ENCODE measurements around the gene PLEKHG1.

Gene PLEKHG1

GRCh38 chr6:150599199-150600009, at the start of gene PLEKHG1:
Gene PLEKHG1, plus strand, starts transcription at chr6:150599885. Its CDS starts 133,797 bp downstream, at chr6:150733682.
- no peak for DNase-seq (ENCODE audit: low read depth)

GRCh38 chr6:150550244-150550643, 49.4 kb upstream of the PLEKHG1 start:
- DNase-seq (ENCODE audit: low read depth): no peak

GRCh38 chr6:150557043-150557599, 42.6 kb upstream of the PLEKHG1 start:
- no peak for DNase-seq (ENCODE audit: low read depth)

GRCh38 chr6:150560004-150560883, 39.4 kb upstream of the PLEKHG1 start:
- DNase-seq (ENCODE audit: low read depth): no peak

- DNase-seq (ENCODE audit: low read depth): no peak
Measured at GRCh38 chr6:150560884-150561219, 38.8 kb upstream of the PLEKHG1 start.

- no peak for DNase-seq (ENCODE audit: low read depth)
Measured at GRCh38 chr6:150565945-150566344, 33.7 kb upstream of the PLEKHG1 start.

- DNase-seq (ENCODE audit: low read depth): no peak
Measured at GRCh38 chr6:150566486-150566885, 33.2 kb upstream of the PLEKHG1 start.

GRCh38 chr6:150567380-150567779, 32.3 kb upstream of the PLEKHG1 start:
- no peak for DNase-seq (ENCODE audit: low read depth)

- DNase-seq (ENCODE audit: low read depth): no peak
Measured at GRCh38 chr6:150567823-150568383, 31.8 kb upstream of the PLEKHG1 start.

- no peak for DNase-seq (ENCODE audit: low read depth)
Measured at GRCh38 chr6:150568560-150568959, 31.1 kb upstream of the PLEKHG1 start.

- no peak for DNase-seq (ENCODE audit: low read depth)
Measured at GRCh38 chr6:150569161-150569560, 30.5 kb upstream of the PLEKHG1 start.

- DNase-seq (ENCODE audit: low read depth): no peak
Measured at GRCh38 chr6:150573041-150573681, 26.5 kb upstream of the PLEKHG1 start.

GRCh38 chr6:150575836-150576235, 23.8 kb upstream of the PLEKHG1 start:
- no peak for DNase-seq (ENCODE audit: low read depth)

- DNase-seq (ENCODE audit: low read depth): no peak
Measured at GRCh38 chr6:150576651-150577226, 22.9 kb upstream of the PLEKHG1 start.

- no peak for DNase-seq (ENCODE audit: low read depth)
Measured at GRCh38 chr6:150579611-150580010, 20.1 kb upstream of the PLEKHG1 start.

- DNase-seq (ENCODE audit: low read depth): no peak
Measured at GRCh38 chr6:150580489-150580888, 19.2 kb upstream of the PLEKHG1 start.

GRCh38 chr6:150584065-150584464, 15.6 kb upstream of the PLEKHG1 start:
- no peak for DNase-seq (ENCODE audit: low read depth)

- no peak for DNase-seq (ENCODE audit: low read depth)
Measured at GRCh38 chr6:150584596-150584995, 15.1 kb upstream of the PLEKHG1 start.

- DNase-seq (ENCODE audit: low read depth): no peak
Measured at GRCh38 chr6:150586850-150587359, 12.8 kb upstream of the PLEKHG1 start.

- no peak for DNase-seq (ENCODE audit: low read depth)
Measured at GRCh38 chr6:150587637-150588036, 12.0 kb upstream of the PLEKHG1 start.

GRCh38 chr6:150588888-150589499, 10.7 kb upstream of the PLEKHG1 start:
- no peak for DNase-seq (ENCODE audit: low read depth)

Data from GM04504 (cell line).